Endothelial cell (in vitro differentiated cells): ENCODE data around the gene MPL. TPM values are rescaled to one million over a fixed set of nuclear protein-coding genes. Genes with fewer than 3 reads are reported as not detected.
A peak's percentile ranks its signal among the peaks of the same experiment; 100 is the strongest.

Source experiments
- DNase-seq: peaks from one replicate; pipeline ENCODE4 v3.0.0; 2021; ENCODE audit warnings: low spot score
- H3K27ac Mint-ChIP-seq: one replicate; pipeline ENCODE4 v1.8.0; 2021; ENCODE audit warnings: mixed read lengths, inconsistent platforms; ENCODE audit not compliant: unreplicated experiment
- H3K27me3 Mint-ChIP-seq: one replicate; pipeline ENCODE4 v1.8.0; 2021; ENCODE audit warnings: mild to moderate bottlenecking, moderate library complexity, mixed read lengths, inconsistent platforms; ENCODE audit not compliant: unreplicated experiment
- H3K36me3 Mint-ChIP-seq: one replicate; pipeline ENCODE4 v1.8.0; 2021; ENCODE audit warnings: mild to moderate bottlenecking, low read depth, mixed read lengths, inconsistent platforms; ENCODE audit not compliant: unreplicated experiment
- H3K4me1 Mint-ChIP-seq: one replicate; pipeline ENCODE4 v1.8.0; 2021; ENCODE audit warnings: mild to moderate bottlenecking, mixed read lengths, inconsistent platforms; ENCODE audit not compliant: unreplicated experiment
- H3K4me3 Mint-ChIP-seq: one replicate; pipeline ENCODE4 v1.8.0; 2021; ENCODE audit warnings: mild to moderate bottlenecking, mixed read lengths, inconsistent platforms; ENCODE audit not compliant: unreplicated experiment
- H3K9me3 Mint-ChIP-seq: one replicate; pipeline ENCODE4 v1.8.0; 2021; ENCODE audit warnings: mixed read lengths, inconsistent platforms; ENCODE audit not compliant: unreplicated experiment
- CTCF ChIP-seq: fragments of 200-600 bp; sonication (generic); IDR thresholded peaks from one replicate; pipeline ENCODE4 v1.5.0; 2021; ENCODE audit warnings: antibody characterized with exemption; ENCODE audit not compliant: unreplicated experiment
- long read RNA-seq: library from polyadenylated mRNA; unstranded; transcript quantifications from one replicate; pipeline ENCODE4 v2.0.0, GENCODE V29; 2020; ENCODE audit not compliant: unreplicated experiment
- total RNA-seq: library from RNA; stranded (reverse); fragmentation: NEBNext Ultra II Directional; extraction: Animal tissue kit (Norgen Biotek cat#: 25700); gene quantifications from one replicate; pipeline ENCODE4 v1.2.1, GENCODE V29; 2021; ENCODE audit not compliant: unreplicated experiment

The MPL gene
- 6.2 TPM for total RNA-seq
- long read RNA-seq, partial matches to known transcripts = 0 of 2 reads
- long read RNA-seq, other reads (novel, unspliced or antisense) = 0 of 2 reads

GRCh38 chr1:43337588-43337987 lies at the start of gene MPL:
TSS of gene MPL (plus strand) at chr1:43337818. CDS start at chr1:43337849, 31 bp downstream.
- Mint-ChIP-seq H3K36me3 (peaks cover 3% of the 10 kb centered on the region), H3K9me3 (no peaks in the 10 kb centered on the region), H3K4me3 (peak within 1 kb of the TSS; percentile 45), H3K27me3 (peaks cover 13% of the 10 kb centered on the region), H3K27ac (peak within 1 kb of the TSS; percentile 34), H3K4me1 (peaks cover 27% of the 10 kb centered on the region)
- DNase-seq = no peak
- TF ChIP-seq CTCF = no peak

GRCh38 chr1:43288058-43288784 lies 49.4 kb upstream of the MPL start:
- no peak for TF ChIP-seq CTCF
- peaks cover 9% of the 10 kb centered on the region for H3K4me1 Mint-ChIP-seq
- H3K4me3 Mint-ChIP-seq = no peak overlapping the region
- peaks cover 8% of the 10 kb centered on the region for H3K27me3 Mint-ChIP-seq
- no peak overlapping the region for H3K27ac Mint-ChIP-seq
- no peaks in the 10 kb centered on the region for H3K36me3 Mint-ChIP-seq
- H3K9me3 Mint-ChIP-seq = no peaks in the 10 kb centered on the region
- DNase-seq = no peak

GRCh38 chr1:43288785-43289706 lies 48.6 kb upstream of the MPL start:
- no peak for DNase-seq
- Mint-ChIP-seq H3K36me3 (no peaks in the 10 kb centered on the region), H3K9me3 (no peaks in the 10 kb centered on the region), H3K27me3 (peaks cover 8% of the 10 kb centered on the region), H3K4me3 (no peak overlapping the region), H3K27ac (no peak overlapping the region), H3K4me1 (peaks cover 11% of the 10 kb centered on the region)
- TF ChIP-seq CTCF = no peak

- H3K4me1 Mint-ChIP-seq = peaks cover 31% of the 10 kb centered on the region
- no peak overlapping the region for H3K4me3 Mint-ChIP-seq
- H3K27ac Mint-ChIP-seq = no peak overlapping the region
- DNase-seq = no peak
- peaks cover 3% of the 10 kb centered on the region for H3K27me3 Mint-ChIP-seq
- H3K9me3 Mint-ChIP-seq = no peaks in the 10 kb centered on the region
- no peak for TF ChIP-seq CTCF
- no peaks in the 10 kb centered on the region for H3K36me3 Mint-ChIP-seq
Observed at GRCh38 chr1:43292216-43292615, 45.4 kb upstream of the MPL start.
